Esophagus squamous epithelium (tissue), 5 donors: Measurements from ENCODE around the gene FFAR3. TPM values are rescaled to one million over a fixed set of nuclear protein-coding genes. Genes with fewer than 3 reads are reported as not detected.

ENCODE experiments used
- DNase-seq: peaks from one replicate; lab custom pipeline; 2025; lab: John Stamatoyannopoulos, UW
- H3K27ac ChIP-seq, 4 donors: fragments of 200-600 bp; sonication (generic); one replicate each; pipeline ENCODE4 v1.5.1; 2016 to 2019; ENCODE audit warnings: mild to moderate bottlenecking in 1 of 4
- H3K27me3 ChIP-seq, 4 donors: fragments of 200-600 bp; sonication (generic); 1 replicate in 3 of 4; 2 replicates in 1 of 4; pipeline versions ENCODE4 v1.5.1 to v1.6.0; 2017 to 2021; ENCODE audit warnings: antibody characterized with exemption in 1 of 4
- H3K36me3 ChIP-seq, 3 donors: fragments of 200-600 bp; sonication (generic); one replicate each; pipeline ENCODE4 v1.5.1; 2016 to 2019
- H3K4me1 ChIP-seq, 3 donors: fragments of 200-600 bp; sonication (generic); one replicate each; pipeline ENCODE4 v1.5.1; 2017 to 2019
- H3K4me3 ChIP-seq, 4 donors: fragments of 200-600 bp; sonication (generic); 1 replicate in 3 of 4; 2 replicates in 1 of 4; pipeline ENCODE4 v1.5.1; 2016 to 2019; ENCODE audit warnings: mild to moderate bottlenecking in 2 of 4, moderate library complexity in 1 of 4
- H3K9me3 ChIP-seq, 3 donors: fragments of 200-600 bp; sonication (generic); one replicate each; pipeline ENCODE4 v1.5.1; 2016 to 2019
- POLR2A ChIP-seq, 4 donors: fragments of 450-650 bp; IDR thresholded peaks; one replicate each; pipeline ENCODE4 v1.6.1; 2017; ENCODE audit warnings: antibody characterized with exemption in 4 of 4, mild to moderate bottlenecking in 4 of 4, moderate library complexity in 3 of 4
- WGBS, 2 donors: methylation state at CpG; one replicate each; pipeline ENCODE4 v1.1.5; 2018; 5-methylcytosine and 5-hydroxymethylcytosine counted together
- intact Hi-C: fragments of 100-400 bp; cut with DNase I; formaldehyde crosslinking; loops from one replicate; pipeline ENCODE4 v1.15.0; 2022
- total RNA-seq, 4 donors: library from RNA; depleted of rRNA; stranded (reverse); fragments of >200 nt; gene quantifications; one replicate each; pipeline ENCODE4 v1.1.0, GENCODE V29; 2016
- TF ChIP-seq, protein P1 (sequence below), 6 experiments: fragments of 450-650 bp in 4 of 6; fragments of 200-600 bp in 2 of 6; sonication (generic) in 2 of 6; IDR thresholded peaks; one replicate each; pipeline ENCODE4 v1.5.1; 2016 to 2019; ENCODE audit warnings: antibody characterized with exemption in 6 of 6, mild to moderate bottlenecking in 4 of 6, moderate library complexity in 4 of 6
- donor health status: DM: yes; HTN: yes; CAD: no.

FFAR3 gene, protein sequence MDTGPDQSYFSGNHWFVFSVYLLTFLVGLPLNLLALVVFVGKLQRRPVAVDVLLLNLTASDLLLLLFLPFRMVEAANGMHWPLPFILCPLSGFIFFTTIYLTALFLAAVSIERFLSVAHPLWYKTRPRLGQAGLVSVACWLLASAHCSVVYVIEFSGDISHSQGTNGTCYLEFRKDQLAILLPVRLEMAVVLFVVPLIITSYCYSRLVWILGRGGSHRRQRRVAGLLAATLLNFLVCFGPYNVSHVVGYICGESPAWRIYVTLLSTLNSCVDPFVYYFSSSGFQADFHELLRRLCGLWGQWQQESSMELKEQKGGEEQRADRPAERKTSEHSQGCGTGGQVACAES
- total RNA-seq: not detected

DNA sequence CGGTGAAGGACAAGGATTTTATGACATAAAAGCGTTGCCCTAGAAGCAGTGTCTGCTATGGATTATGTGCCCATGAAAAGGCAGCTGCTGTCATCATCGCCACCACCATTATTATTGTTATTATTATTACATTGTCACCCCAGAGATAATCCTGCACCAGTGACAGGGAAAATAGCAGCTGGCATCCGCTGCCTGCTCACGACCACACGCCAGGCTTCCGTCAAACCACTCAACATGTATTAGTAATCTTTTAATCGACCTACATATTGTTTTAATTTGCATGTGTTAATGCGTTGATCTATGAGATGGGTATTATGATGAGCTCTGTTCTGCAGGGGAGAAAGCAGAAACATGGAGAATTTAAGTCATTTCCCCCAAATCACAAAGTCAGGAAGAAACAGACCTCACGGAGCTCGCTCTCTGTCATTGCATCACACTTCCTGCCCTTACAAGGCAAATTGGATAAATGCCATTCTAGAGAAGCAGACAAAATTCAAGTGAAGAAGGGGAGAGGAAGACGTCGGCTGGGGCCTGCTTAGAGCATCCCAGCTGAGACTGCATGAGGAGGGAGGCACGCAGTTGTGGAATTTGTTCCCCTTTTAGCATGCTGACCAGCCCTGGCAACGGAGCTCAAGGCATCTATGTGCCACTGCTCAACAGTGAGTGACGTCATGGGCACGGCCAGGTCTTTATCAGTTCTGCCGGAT is at the start of gene FFAR3:
TSS of gene FFAR3 (plus strand) at position 594 of the 707 bp plus-strand sequence. CDS start 431 bp downstream, outside the sequence.
- WGBS, 2 donors: 38 to 46% methylated on average over 17 of the region's 18 CpGs
- Histone ChIP-seq H3K36me3 (no peaks in the 10 kb centered on the region), H3K9me3 (no peaks in the 10 kb centered on the region), H3K27ac (no peak within 1 kb of the TSS), H3K27me3 (peaks cover 0 to 30% (median 0%) of the 10 kb centered on the region in 4 donors), H3K4me3 (no peak within 1 kb of the TSS), H3K4me1 (peaks cover 0 to under 1% (median 0%) of the 10 kb centered on the region in 3 donors)
- DNase-seq: no peak
- intact Hi-C loops: no loop called here
- TF ChIP-seq POLR2A (IDR thresholded peaks at IDR 0.05): no peak
- TF ChIP-seq, protein P1, sequence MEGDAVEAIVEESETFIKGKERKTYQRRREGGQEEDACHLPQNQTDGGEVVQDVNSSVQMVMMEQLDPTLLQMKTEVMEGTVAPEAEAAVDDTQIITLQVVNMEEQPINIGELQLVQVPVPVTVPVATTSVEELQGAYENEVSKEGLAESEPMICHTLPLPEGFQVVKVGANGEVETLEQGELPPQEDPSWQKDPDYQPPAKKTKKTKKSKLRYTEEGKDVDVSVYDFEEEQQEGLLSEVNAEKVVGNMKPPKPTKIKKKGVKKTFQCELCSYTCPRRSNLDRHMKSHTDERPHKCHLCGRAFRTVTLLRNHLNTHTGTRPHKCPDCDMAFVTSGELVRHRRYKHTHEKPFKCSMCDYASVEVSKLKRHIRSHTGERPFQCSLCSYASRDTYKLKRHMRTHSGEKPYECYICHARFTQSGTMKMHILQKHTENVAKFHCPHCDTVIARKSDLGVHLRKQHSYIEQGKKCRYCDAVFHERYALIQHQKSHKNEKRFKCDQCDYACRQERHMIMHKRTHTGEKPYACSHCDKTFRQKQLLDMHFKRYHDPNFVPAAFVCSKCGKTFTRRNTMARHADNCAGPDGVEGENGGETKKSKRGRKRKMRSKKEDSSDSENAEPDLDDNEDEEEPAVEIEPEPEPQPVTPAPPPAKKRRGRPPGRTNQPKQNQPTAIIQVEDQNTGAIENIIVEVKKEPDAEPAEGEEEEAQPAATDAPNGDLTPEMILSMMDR (IDR thresholded peaks at IDR 0.05): no peak

DNA sequence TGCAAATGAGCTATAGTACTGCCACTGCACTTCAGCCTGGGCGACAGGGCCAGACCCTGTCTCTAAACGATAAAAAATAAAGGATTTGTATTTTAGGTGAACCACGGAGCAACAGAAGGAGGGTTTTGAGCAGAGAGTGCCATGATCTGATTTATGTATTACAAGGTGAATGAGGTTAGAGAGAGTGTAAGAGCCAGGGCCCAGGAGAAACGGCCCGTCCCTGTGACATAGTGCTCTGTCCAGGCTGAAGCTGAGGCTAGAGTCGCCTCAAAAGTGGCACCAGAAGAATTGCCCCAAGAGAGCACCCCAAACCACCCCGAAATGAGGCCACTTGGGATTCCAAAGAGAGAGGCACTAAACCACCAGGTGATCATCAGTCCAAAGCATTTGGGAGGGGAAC is 49.4 kb upstream of the FFAR3 start:
- WGBS, 2 donors: 78 to 84% methylated on average over 7 of the region's 7 CpGs
- intact Hi-C loops: no loop called here
- no peaks in the 10 kb centered on the region for H3K9me3 ChIP-seq

DNA sequence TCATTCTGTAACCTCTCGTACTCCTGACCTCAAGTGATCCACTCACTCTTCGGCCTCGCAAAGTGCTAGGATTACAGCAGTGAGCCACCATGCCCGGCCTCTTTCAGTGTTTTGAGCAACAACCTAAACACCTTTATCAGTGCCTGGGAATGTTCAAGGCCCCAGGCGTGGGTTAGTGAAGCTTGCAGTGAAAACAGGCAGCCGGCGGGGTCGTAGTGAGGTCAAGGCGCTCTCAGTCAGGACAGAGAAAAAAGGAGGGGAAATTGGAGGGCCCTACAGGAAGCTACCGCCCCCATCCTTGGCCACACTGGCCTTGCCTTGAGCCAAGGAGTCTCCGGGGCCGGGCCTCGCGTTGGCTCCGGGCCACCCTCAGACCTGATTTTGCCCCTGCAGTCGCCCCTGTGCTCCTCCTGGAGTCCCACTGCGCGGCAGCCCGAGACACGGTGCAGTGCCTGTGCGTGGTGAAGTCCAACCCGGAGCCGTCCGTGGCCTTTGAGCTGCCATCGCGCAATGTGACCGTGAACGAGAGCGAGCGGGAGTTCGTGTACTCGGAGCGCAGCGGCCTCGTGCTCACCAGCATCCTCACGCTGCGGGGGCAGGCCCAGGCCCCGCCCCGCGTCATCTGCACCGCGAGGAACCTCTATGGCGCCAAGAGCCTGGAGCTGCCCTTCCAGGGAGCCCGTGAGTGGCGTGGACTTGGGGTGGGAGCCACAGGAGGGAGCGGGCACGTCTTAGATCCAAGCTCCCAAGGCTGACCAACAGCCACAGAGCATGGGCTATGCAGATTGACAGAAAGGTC is 48.6 kb upstream of the FFAR3 start:
- intact Hi-C loops: no loop called here
- no peak overlapping the region for H3K4me3 ChIP-seq
- TF ChIP-seq, protein P1 (IDR thresholded peaks at IDR 0.05): no peak
- no peak for TF ChIP-seq POLR2A (IDR thresholded peaks at IDR 0.05)
- no peak overlapping the region for H3K27ac ChIP-seq
- H3K36me3 ChIP-seq: no peaks in the 10 kb centered on the region
- no peaks in the 10 kb centered on the region for H3K9me3 ChIP-seq
- 53 to 75% methylated on average over 13 to 14 of the region's 47 CpGs for WGBS, 2 donors
- DNase-seq: no peak
- no peaks in the 10 kb centered on the region for H3K4me1 ChIP-seq
- peaks cover 0 to 53% (median 0%) of the 10 kb centered on the region in 4 donors for H3K27me3 ChIP-seq

More for the DNA sequence above, 49.4 kb upstream of the FFAR3 start:
- no peak for DNase-seq
- TF ChIP-seq, protein P1 (IDR thresholded peaks at IDR 0.05): no peak
- no peak for TF ChIP-seq POLR2A (IDR thresholded peaks at IDR 0.05)
- H3K27ac ChIP-seq: no peak overlapping the region
- H3K27me3 ChIP-seq: peaks cover 0 to 55% (median 0%) of the 10 kb centered on the region in 4 donors
- no peaks in the 10 kb centered on the region for H3K4me1 ChIP-seq
- H3K36me3 ChIP-seq: no peaks in the 10 kb centered on the region
- H3K4me3 ChIP-seq: no peak overlapping the region

DNA sequence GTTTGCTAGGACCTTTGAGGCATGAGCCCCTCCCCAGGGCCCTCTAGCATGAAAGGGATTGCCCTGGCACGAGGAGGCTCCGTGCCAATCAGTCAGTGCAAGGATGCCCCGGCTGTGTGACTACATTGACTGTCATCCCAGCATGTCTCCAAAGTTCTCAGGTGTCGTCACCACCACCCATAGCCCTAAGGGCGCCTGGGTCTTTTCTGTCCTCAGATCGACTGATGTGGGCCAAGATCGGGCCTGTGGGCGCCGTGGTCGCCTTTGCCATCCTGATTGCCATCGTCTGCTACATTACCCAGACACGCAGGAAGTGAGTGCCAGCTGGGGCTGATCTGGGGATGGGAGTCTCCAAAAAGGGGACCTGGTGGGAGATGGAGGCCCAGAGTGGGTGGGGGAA is 47.9 kb upstream of the FFAR3 start:
- Histone ChIP-seq H3K27ac (no peak overlapping the region), H3K4me1 (no peaks in the 10 kb centered on the region), H3K4me3 (no peak overlapping the region), H3K27me3 (peaks cover 0 to 47% (median 0%) of the 10 kb centered on the region in 4 donors), H3K36me3 (no peaks in the 10 kb centered on the region), H3K9me3 (no peaks in the 10 kb centered on the region)
- no peak for DNase-seq
- WGBS, 2 donors: 60 to 80% methylated on average over 2 of the region's 12 CpGs
- no peak for TF ChIP-seq POLR2A (IDR thresholded peaks at IDR 0.05)
- TF ChIP-seq, protein P1 (IDR thresholded peaks at IDR 0.05): no peak
- intact Hi-C loops: no loop called here
